ENCODE data around the gene DNAJB2. TPM values are rescaled to one million over a fixed set of nuclear protein-coding genes. Genes with fewer than 3 reads are reported as not detected.

The DNAJB2 gene
- total and polyA plus RNA-seq, 4 donors = 7.4 to 71.8 (median 27.0) TPM

DNA sequence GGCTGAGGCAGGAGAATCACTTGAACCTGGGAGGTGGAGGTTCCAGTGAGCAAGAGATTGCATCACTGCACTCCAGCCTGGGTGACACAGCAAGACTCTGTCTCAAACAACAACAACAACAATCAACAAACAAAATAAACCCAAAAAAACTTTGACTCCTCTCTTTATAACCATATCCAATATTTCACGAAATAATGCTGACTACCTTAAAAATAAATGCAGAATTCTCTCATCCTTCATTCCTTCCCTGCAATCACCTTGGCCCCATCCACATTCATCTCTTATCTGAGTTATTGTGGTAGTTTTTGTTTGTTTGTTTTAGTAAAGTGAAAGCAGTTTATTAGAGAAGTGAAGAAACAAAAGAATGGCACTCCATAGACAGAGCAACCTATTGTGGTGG, 26.9 kb downstream of the DNAJB2 start:
- H3K4me3 ChIP-seq (ENCODE audit: low read depth in 1 of 3, low read length in 3 of 3) = no peak overlapping the region
- no peak overlapping the region for H3K9ac ChIP-seq (ENCODE audit: low read depth in 1 of 2, low read length in 2 of 2)
- no peak overlapping the region for H3K27ac ChIP-seq (ENCODE audit: low read depth in 1 of 2, low read length in 2 of 2)
- H3K9me3 ChIP-seq (ENCODE audit: control insufficient read depth in 4 of 4, low read length in 3 of 4) = no peaks in the 10 kb centered on the region
- no peak for TF ChIP-seq RAD21 (IDR thresholded peaks at IDR 0.05)
- no peak for TF ChIP-seq JUND (IDR thresholded peaks at IDR 0.05)
- TF ChIP-seq, protein P1, sequence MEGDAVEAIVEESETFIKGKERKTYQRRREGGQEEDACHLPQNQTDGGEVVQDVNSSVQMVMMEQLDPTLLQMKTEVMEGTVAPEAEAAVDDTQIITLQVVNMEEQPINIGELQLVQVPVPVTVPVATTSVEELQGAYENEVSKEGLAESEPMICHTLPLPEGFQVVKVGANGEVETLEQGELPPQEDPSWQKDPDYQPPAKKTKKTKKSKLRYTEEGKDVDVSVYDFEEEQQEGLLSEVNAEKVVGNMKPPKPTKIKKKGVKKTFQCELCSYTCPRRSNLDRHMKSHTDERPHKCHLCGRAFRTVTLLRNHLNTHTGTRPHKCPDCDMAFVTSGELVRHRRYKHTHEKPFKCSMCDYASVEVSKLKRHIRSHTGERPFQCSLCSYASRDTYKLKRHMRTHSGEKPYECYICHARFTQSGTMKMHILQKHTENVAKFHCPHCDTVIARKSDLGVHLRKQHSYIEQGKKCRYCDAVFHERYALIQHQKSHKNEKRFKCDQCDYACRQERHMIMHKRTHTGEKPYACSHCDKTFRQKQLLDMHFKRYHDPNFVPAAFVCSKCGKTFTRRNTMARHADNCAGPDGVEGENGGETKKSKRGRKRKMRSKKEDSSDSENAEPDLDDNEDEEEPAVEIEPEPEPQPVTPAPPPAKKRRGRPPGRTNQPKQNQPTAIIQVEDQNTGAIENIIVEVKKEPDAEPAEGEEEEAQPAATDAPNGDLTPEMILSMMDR (IDR thresholded peaks at IDR 0.05; ENCODE audit: low read depth, low read length, missing input control) = no peak
- no peak for TF ChIP-seq FOXA2 (IDR thresholded peaks at IDR 0.05)
- TF ChIP-seq FOXA1 (IDR thresholded peaks at IDR 0.05) = no peak
- TF ChIP-seq HNF4A (conservative IDR thresholded peaks at IDR 0.05) = no peak
- no peak for TF ChIP-seq NR2F2 (IDR thresholded peaks at IDR 0.05)
- TF ChIP-seq, protein P2, sequence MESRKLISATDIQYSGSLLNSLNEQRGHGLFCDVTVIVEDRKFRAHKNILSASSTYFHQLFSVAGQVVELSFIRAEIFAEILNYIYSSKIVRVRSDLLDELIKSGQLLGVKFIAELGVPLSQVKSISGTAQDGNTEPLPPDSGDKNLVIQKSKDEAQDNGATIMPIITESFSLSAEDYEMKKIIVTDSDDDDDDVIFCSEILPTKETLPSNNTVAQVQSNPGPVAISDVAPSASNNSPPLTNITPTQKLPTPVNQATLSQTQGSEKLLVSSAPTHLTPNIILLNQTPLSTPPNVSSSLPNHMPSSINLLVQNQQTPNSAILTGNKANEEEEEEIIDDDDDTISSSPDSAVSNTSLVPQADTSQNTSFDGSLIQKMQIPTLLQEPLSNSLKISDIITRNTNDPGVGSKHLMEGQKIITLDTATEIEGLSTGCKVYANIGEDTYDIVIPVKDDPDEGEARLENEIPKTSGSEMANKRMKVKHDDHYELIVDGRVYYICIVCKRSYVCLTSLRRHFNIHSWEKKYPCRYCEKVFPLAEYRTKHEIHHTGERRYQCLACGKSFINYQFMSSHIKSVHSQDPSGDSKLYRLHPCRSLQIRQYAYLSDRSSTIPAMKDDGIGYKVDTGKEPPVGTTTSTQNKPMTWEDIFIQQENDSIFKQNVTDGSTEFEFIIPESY (IDR thresholded peaks at IDR 0.05) = no peak
- TF ChIP-seq RXRA (IDR thresholded peaks at IDR 0.05) = no peak
- no peak for TF ChIP-seq TAF1 (conservative IDR thresholded peaks at IDR 0.05)
- no peak for TF ChIP-seq YY1 (IDR thresholded peaks at IDR 0.05)
- TF ChIP-seq HNF4G (IDR thresholded peaks at IDR 0.05) = no peak
- no peak for TF ChIP-seq SP1 (IDR thresholded peaks at IDR 0.05)
- DNase-seq (ENCODE audit: low spot score) = no peak
- H3K36me3 ChIP-seq (ENCODE audit: control insufficient read depth in 4 of 4, insufficient read depth in 3 of 4, low read depth in 1 of 4, low read length in 3 of 4) = no peaks in the 10 kb centered on the region
- no peaks in the 10 kb centered on the region for H3K4me1 ChIP-seq (ENCODE audit: control insufficient read depth in 4 of 4, insufficient read depth in 4 of 4, low read length in 3 of 4)
- peaks cover 0 to 10% (median 5%) of the 10 kb centered on the region in 4 donors for H3K27me3 ChIP-seq (ENCODE audit: control insufficient read depth in 4 of 4, insufficient read depth in 4 of 4, low read length in 3 of 4)
- 79% methylated on average over 1 of the region's 1 CpG for WGBS

DNA sequence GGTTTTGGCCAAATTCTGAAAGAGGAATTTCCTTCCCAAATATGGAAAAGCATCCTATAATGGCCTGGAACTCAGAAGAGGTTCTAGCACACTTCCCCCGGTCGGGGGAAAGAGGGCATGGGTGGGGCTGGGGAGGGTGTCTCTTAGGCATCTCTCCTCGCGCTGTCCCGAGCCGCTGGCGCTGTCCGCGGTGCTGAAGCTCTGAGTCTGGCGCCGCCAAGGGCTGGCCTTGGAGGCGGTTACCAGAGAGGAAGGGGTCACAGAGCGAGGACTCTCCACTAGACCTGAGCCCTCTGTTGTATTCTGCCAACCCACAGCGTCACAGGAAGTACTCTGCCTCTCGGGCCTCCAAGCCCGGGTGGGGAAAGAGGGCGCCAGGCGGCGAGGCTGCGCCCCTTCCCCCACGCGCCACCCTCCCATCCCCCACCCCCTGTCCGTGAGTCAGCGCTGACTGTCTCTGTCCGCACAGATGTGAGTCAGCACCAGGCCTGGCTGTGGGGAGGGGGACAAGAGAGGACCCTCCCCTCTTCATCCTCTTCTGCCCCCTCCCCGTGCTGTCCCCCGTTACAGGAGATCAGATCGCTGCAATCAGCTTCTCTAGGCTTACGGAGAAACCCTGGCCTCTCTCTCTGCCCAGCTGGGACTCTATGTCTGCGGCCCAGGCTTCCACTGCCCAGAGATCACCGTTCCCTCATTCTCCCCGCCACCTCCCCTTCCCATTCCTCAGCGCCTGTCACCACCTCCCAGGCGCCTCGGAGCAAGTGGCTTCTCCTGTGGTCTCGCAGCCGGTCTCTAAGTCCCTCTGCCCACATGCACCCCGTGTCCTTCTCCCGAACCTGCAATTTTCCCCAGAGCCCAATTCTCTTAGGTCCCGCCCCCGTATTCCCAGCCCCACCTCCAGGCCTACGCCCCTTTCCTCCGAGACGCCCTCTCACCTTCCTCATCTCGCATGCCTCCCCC, 29.3 kb downstream of the DNAJB2 start:
- no peak overlapping the region for H3K9ac ChIP-seq (ENCODE audit: low read depth in 1 of 2, low read length in 2 of 2)
- DNase-seq (ENCODE audit: low spot score) = peak; percentile 72
- TF ChIP-seq NR2F2 (IDR thresholded peaks at IDR 0.05) = no peak
- TF ChIP-seq, protein P3, sequence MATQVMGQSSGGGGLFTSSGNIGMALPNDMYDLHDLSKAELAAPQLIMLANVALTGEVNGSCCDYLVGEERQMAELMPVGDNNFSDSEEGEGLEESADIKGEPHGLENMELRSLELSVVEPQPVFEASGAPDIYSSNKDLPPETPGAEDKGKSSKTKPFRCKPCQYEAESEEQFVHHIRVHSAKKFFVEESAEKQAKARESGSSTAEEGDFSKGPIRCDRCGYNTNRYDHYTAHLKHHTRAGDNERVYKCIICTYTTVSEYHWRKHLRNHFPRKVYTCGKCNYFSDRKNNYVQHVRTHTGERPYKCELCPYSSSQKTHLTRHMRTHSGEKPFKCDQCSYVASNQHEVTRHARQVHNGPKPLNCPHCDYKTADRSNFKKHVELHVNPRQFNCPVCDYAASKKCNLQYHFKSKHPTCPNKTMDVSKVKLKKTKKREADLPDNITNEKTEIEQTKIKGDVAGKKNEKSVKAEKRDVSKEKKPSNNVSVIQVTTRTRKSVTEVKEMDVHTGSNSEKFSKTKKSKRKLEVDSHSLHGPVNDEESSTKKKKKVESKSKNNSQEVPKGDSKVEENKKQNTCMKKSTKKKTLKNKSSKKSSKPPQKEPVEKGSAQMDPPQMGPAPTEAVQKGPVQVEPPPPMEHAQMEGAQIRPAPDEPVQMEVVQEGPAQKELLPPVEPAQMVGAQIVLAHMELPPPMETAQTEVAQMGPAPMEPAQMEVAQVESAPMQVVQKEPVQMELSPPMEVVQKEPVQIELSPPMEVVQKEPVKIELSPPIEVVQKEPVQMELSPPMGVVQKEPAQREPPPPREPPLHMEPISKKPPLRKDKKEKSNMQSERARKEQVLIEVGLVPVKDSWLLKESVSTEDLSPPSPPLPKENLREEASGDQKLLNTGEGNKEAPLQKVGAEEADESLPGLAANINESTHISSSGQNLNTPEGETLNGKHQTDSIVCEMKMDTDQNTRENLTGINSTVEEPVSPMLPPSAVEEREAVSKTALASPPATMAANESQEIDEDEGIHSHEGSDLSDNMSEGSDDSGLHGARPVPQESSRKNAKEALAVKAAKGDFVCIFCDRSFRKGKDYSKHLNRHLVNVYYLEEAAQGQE (IDR thresholded peaks at IDR 0.05) = peak; percentile 100
- TF ChIP-seq FOXA1 (IDR thresholded peaks at IDR 0.05) = no peak
- TF ChIP-seq, protein P2 (IDR thresholded peaks at IDR 0.05) = no peak
- TF ChIP-seq GABPA (IDR thresholded peaks at IDR 0.05 in 1 of 2, conservative IDR thresholded peaks at IDR 0.05 in 1 of 2) = no peak
- TF ChIP-seq HNF4A (conservative IDR thresholded peaks at IDR 0.05) = no peak
- no peak for TF ChIP-seq YY1 (IDR thresholded peaks at IDR 0.05)
- H3K4me1 ChIP-seq (ENCODE audit: control insufficient read depth in 4 of 4, insufficient read depth in 4 of 4, low read length in 3 of 4) = no peaks in the 10 kb centered on the region
- H3K36me3 ChIP-seq (ENCODE audit: control insufficient read depth in 4 of 4, insufficient read depth in 3 of 4, low read depth in 1 of 4, low read length in 3 of 4) = no peaks in the 10 kb centered on the region
- peaks cover 0 to 10% (median 5%) of the 10 kb centered on the region in 4 donors for H3K27me3 ChIP-seq (ENCODE audit: control insufficient read depth in 4 of 4, insufficient read depth in 4 of 4, low read length in 3 of 4)
- H3K4me3 ChIP-seq (ENCODE audit: low read depth in 1 of 3, low read length in 3 of 3) = no peak overlapping the region
- H3K27ac ChIP-seq (ENCODE audit: low read depth in 1 of 2, low read length in 2 of 2) = no peak overlapping the region
- no peaks in the 10 kb centered on the region for H3K9me3 ChIP-seq (ENCODE audit: control insufficient read depth in 4 of 4, low read length in 3 of 4)
- WGBS = 10% methylated on average over 45 of the region's 45 CpGs
